ENCODE results near the gene OR9G4.
A peak's percentile ranks its signal among the peaks of the same experiment; 100 is the strongest.

Gene OR9G4

GRCh38 chr11:56748597-56748996, at the start of gene OR9G4:
TSS of gene OR9G4 (minus strand) at chr11:56748697. CDS start at chr11:56743766, 4,931 bp downstream.
- no peak for DNase-seq

GRCh38 chr11:56783448-56784041, 35.0 kb upstream of the OR9G4 start:
- peak; percentile 82 for DNase-seq

DNA sequence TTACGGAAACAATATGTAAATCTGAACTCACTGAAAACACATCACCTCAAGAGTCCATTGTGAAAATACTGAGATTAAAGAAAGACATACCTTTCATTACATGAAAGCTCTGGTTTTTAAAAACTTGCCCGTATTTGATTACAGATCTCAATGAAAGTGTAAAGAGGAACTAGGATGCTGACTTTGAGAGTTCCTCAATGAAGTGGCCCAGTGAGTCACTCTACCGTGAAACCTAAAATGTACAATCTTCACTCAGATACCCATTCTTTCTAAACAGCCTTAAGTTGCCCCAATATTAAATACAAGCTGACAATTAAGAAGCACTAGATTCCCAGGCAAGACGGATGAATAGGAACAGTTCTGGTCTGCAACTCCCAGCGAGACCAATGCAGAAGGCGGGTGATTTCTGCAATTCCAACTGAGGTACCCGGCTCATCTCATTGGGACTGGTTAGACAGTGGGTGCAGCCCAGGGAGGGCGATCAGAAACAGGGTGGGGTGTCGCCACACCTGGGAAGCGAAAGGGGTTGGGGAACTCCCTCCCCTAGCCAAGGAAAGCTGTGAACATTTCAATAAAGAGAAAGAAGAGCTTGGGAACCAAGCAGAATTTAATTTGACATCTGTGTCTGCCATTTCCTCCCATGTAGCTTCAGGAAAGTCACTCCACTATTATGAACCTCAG, 33.8 kb upstream of the OR9G4 start:
- DNase-seq = no peak

DNA sequence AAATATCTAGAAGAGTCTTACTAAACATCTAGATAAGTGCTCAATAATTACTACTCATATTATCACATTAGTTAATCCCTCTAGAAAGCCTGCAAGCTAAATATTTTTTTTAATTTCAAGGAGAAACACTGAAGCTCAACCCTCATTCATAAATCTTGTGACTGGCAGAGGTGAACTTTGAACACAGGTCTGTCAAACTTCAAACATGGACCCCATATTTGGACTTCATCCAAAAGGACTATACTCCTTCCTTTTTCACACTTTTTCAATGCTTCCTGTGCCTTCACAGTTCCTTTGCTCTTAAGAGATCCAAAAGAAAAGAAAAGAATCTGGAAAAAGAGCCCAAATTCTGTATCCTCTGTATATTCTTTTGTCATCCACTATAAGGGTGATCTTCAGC, 28.3 kb upstream of the OR9G4 start:
- DNase-seq = no peak

DNA sequence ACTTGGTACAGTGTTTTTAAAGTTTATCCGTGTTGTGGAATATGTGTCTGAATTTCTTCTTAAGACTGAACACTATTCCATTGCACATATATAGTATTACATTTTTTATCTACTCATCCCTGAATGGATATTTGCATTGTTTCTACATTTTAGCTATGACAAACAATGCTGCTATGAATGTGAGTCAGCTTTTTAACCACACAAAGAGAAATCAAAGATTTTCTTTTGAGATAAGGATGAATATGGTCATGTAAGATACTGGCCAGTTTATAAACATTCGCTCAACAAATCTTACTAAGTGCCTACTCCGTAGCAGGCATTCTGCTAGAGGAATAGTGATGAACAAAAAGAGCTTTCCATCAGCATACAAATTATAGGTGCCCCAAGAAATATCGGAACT, 16.5 kb upstream of the OR9G4 start:
- no peak for DNase-seq

DNA sequence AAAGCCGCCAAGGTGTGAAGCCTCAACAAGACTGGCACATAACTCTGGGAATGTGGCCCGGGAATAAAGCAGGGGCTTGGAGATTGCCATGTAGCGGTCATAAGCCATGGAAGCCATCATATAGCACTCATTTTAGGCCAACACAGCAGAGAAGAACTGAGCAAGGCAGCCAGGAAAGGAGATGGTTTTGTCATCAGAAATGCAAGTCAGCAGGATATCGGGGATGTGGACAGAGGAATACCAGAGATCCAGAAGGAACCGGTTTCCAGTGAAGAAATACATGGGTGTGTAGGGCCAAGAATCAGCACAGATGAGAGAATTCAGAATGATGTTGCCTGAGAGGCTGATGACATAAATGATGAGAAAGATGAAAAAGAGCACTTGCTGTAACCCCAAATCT, 3.0 kb upstream of the OR9G4 start:
- DNase-seq = no peak

DNA sequence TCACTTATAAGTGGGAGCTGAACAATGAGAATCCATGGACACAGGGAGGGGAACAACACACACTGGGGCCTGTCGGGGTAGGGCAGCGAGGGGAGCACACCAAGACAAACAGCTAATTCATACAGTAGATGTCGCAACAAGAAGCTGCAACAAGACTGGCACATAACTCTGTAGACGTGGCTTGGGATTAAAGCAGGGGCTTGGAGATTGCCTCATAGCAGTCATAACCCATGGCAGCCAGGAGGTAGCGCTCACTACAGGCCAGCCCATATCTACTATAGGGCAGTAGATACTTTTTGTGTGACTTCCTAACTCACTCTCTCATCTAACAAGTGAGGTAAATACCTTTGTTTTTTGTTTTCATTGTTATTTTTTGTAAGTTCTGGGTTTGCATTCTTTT, 1.7 kb upstream of the OR9G4 start:
- DNase-seq = no peak

- no peak for DNase-seq
Observed at GRCh38 chr11:56740886-56741285, 7.6 kb downstream of the OR9G4 start.

GRCh38 chr11:56740107-56740506, 8.4 kb downstream of the OR9G4 start:
- DNase-seq = no peak

GRCh38 chr11:56720513-56720912, 28.0 kb downstream of the OR9G4 start:
- DNase-seq = no peak

DNA sequence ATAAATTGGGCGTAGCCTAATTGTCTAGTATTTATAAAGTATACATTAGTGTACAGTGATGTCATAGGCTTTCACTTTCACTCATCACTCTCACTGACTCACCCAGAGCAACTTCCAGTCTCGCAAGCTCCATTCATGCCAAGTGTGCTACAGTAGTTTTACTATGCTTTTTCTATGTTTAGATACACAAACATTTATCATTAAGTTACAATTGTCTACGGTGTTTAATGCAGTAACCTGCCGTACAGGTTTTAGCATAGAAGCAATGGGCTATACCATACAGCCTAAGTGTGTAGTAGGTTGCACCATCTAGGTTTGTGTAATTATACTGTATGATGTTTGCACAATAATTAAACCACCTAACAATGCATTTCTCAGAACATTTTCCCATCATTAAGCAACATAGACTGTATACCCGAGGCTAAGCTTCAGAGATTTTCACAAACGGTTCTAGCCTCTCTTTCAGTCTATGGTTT, 32.1 kb downstream of the OR9G4 start:
- no peak for DNase-seq

GRCh38 chr11:56714206-56714605, 34.3 kb downstream of the OR9G4 start:
- no peak for DNase-seq

DNA sequence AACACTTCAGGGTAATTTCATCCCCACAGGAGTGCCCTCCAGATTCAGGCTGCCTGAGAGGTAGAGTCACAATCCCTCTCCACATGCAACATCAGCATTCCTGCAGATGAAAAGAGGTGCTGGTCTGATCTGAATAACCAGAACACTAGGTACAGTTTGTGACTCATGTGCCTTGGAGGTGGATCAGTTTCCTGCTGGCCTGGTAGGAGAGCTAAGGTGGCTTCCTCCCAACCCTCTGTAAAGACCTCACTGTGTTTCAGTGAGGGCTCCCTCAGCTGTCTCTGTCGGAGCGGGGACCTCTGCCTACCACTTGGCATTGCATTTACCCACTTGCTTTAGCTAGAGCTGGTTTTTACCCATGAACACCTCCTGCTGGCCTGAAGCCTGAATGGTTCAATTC, 42.0 kb downstream of the OR9G4 start:
- DNase-seq = no peak

DNA sequence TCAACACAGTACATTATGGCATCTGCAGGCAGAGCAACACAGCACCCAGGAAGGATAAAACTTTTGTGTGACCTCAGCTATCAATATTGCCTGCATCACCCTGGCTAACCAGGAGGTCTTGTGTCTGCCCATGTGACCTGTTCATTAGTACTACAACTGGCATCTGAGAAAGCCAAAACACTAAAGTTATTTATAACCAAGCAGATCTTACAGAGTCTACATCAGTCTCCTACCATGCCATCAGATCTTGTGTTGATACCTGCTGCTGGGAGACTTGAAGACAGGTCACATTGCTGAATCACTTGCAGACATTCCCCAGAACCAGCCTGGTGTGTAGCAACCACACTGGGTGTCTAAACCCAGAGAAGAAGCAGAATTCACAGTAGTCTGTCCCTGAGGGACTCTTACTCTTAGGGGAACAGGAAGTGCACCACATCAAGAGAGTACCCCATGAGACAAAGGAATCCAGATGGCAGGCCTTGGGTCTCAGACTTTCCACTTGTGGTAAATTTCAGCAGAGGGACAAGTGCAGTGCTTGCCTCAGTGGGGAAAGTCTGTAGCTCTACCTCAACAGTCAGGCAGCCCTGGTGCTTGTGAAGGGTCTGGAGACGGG, 42.6 kb downstream of the OR9G4 start:
- no peak for DNase-seq

DNA sequence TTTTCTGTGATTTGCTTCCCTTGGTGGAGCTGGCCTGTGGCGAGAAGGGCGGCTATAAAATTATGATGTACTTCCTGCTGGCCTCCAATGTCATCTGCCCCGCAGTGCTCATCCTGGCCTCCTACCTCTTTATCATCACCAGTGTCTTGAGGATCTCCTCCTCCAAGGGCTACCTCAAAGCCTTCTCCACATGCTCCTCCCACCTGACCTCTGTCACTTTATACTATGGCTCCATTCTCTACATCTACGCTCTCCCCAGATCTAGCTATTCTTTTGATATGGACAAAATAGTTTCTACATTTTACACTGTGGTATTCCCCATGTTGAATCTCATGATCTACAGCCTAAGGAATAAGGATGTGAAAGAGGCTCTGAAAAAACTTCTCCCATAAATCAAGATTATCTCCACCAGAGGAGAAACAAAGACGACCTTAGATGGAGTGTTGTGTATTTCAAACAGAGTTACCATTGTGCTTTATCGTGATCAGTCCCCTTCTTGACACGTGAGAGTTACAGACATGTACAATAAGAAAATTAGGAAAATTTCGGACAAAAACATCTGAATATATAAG, 47.5 kb downstream of the OR9G4 start:
- DNase-seq = no peak

GRCh38 chr11:56700242-56700913, 48.1 kb downstream of the OR9G4 start:
- no peak for DNase-seq

DNA sequence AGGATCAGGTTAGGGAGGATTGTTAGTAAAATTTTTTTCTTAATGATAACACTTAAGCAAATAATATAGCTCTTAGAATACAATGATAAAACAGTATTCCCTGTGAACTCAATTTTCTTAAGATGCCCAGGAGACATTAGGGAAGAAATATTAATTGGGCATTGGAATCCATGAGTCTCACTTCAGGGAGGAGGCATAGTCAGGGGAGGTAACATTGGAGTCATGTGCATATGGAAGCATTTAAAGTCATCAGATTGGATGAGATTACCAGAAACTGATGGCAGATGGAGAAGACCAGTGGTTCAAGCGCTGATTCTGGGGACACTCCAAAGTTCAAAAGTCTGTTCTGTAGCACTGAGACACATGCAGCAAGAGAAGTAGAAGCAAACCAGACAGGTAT, 49.7 kb downstream of the OR9G4 start, which contains the start of gene OR9G1:
OR9G1 (plus strand) TSS at position 301 of the 400 bp plus-strand sequence. CDS start 1,293 bp downstream, outside the sequence.
- no peak for DNase-seq

DNA sequence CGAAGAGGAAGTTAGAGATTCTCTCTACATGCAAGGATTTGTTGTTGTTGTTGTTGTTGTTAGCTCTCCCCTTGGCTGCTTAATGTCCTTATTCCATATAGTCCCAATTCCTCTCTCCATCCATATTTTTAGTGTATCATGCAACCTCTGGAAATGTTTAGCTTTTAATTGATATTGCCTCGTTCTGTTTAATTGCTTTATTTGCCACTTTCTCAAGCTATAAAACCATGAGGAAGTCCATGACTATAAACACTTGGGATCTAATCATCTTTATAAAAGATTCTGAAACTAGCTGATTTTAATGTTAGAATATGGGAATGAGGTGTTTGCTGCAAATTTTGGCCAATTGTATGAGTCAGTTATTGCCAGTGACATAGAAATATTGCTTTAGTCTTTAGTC, 55.1 kb downstream of the OR9G4 start:
- no peak for DNase-seq

Data from hematopoietic multipotent progenitor cell treated with erythropoietin and hydrocortisone succinate and interleukin-3 and kit ligand, for 4 days (in vitro differentiated cells).